ENCODE results near the gene KRTAP5-3. TPM values are rescaled to one million over a fixed set of nuclear protein-coding genes. Genes with fewer than 3 reads are reported as not detected.

KRTAP5-3 gene
- total and polyA plus RNA-seq, 2 experiments from 2014 or later: not detected

DNA sequence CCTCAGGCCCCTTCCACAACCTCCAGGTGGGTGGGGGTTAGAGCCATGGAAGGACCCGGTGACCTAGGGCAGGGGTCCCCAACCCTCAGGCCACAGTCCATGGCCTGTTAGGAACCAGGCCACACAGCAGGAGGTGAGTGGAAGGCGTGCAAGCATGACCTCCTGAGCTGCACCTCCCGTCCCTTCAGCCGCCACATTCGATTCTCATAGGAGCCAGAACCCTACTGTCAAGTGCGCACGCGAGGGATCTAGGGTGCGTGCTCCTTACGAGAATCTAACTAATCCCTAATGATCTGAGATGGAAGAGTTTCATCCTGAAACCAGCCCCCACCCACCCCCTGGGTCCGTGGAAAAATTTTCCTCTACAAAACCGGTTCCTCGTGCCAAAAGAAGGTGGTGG is 17.3 kb upstream of the KRTAP5-3 start:
- in situ Hi-C loops (cut with MboI): no loop called here
- TF ChIP-seq EZH2 (IDR thresholded peaks at IDR 0.05; ENCODE audit: insufficient read depth, poor library complexity, severe bottlenecking): no peak
- TF ChIP-seq EZH2phosphoT487 (IDR thresholded peaks at IDR 0.05; ENCODE audit: insufficient read depth, low read depth): no peak
- Histone ChIP-seq H3K27me3 (replicated peaks; ENCODE audit: insufficient read depth) (peaks cover 64% of the 10 kb centered on the region), H3K9ac (no peak overlapping the region), H3K9me2 (ENCODE audit: insufficient read depth) (no peaks in the 10 kb centered on the region), H3K79me2 (ENCODE audit: insufficient read depth) (no peaks in the 10 kb centered on the region), H4K20me1 (ENCODE audit: insufficient read depth) (no peaks in the 10 kb centered on the region), H3K4me2 (ENCODE audit: unreplicated experiment) (no peak overlapping the region), H2AFZ (no peak overlapping the region), H3K36me3 (ENCODE audit: low read depth) (no peaks in the 10 kb centered on the region), H3K9me3 (ENCODE audit: low read depth) (no peaks in the 10 kb centered on the region), H3K4me1 (ENCODE audit: insufficient read depth) (no peaks in the 10 kb centered on the region), H3F3A (ENCODE audit: insufficient read depth) (no peaks in the 10 kb centered on the region), H3K27ac (no peak overlapping the region), H3K4me3 (no peak overlapping the region)
- WGBS, 2 experiments (ENCODE audit: low coverage in 1 of 2, low lambda C conversion rate in 2 of 2, missing lambda C conversion rate in 2 of 2): 55 to 59% methylated on average over 12 to 13 of the region's 13 CpGs
- no peak for DNase-seq

DNA sequence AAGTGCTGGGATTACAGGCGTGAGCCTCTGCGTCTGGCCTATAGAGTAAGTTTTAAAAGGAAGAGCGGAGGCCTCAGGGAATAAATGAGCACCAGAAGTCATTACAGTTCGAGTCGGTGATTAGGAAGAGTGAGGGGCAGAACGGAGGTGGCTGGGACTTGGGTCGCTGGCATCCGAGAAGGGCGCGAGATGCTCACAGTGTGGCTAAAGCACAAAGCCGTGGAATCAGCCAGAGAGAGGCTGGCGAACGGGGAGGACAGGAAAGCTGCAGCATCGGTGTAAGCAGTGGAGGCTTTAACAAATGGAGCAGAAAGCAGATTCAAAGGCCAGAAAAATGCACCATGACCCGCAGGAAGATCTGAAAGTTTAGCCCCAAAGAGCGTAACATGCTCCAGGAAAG is 16.4 kb upstream of the KRTAP5-3 start:
- Histone ChIP-seq H3K9ac (no peak overlapping the region), H3K27ac (no peak overlapping the region), H3K4me2 (ENCODE audit: unreplicated experiment) (no peak overlapping the region), H3K9me2 (ENCODE audit: insufficient read depth) (no peaks in the 10 kb centered on the region), H3K9me3 (ENCODE audit: low read depth) (no peaks in the 10 kb centered on the region), H3K79me2 (ENCODE audit: insufficient read depth) (no peaks in the 10 kb centered on the region), H3K4me1 (ENCODE audit: insufficient read depth) (no peaks in the 10 kb centered on the region), H2AFZ (no peak overlapping the region), H3F3A (ENCODE audit: insufficient read depth) (no peaks in the 10 kb centered on the region), H3K4me3 (no peak overlapping the region), H3K36me3 (ENCODE audit: low read depth) (no peaks in the 10 kb centered on the region), H4K20me1 (ENCODE audit: insufficient read depth) (no peaks in the 10 kb centered on the region), H3K27me3 (replicated peaks; ENCODE audit: insufficient read depth) (peaks cover 65% of the 10 kb centered on the region)
- DNase-seq: no peak
- WGBS, 2 experiments (ENCODE audit: low coverage in 1 of 2, low lambda C conversion rate in 2 of 2, missing lambda C conversion rate in 2 of 2): 60% methylated on average over 16 of the region's 16 CpGs
- in situ Hi-C loops (cut with MboI): no loop called here
- no peak for TF ChIP-seq EZH2 (IDR thresholded peaks at IDR 0.05; ENCODE audit: insufficient read depth, poor library complexity, severe bottlenecking)
- no peak for TF ChIP-seq EZH2phosphoT487 (IDR thresholded peaks at IDR 0.05; ENCODE audit: insufficient read depth, low read depth)

DNA sequence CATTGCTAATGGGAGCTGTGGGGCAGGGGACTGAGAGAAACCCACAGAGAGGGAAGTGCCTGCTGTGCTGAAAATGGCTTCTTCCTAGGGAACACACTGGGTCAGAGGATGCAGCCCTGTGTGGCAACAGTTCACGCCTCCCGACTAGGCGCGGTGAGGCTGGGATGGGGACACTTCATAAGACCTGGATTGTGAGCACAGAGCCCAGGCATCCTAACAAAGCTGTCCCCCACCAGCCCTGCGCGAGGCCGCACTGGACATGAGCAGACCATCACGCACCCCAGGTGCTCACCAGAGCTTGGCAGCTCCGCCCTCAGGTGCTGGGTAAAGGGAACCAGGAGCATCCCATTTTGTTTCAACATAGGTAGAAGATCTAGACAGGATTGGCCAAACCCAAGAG is 15.5 kb upstream of the KRTAP5-3 start:
- Histone ChIP-seq H4K20me1 (ENCODE audit: insufficient read depth) (no peaks in the 10 kb centered on the region), H3K27me3 (replicated peaks; ENCODE audit: insufficient read depth) (peaks cover 61% of the 10 kb centered on the region), H3K4me2 (ENCODE audit: unreplicated experiment) (no peak overlapping the region), H3F3A (ENCODE audit: insufficient read depth) (no peaks in the 10 kb centered on the region), H2AFZ (no peak overlapping the region), H3K79me2 (ENCODE audit: insufficient read depth) (no peaks in the 10 kb centered on the region), H3K9me3 (ENCODE audit: low read depth) (no peaks in the 10 kb centered on the region), H3K36me3 (ENCODE audit: low read depth) (no peaks in the 10 kb centered on the region), H3K4me1 (ENCODE audit: insufficient read depth) (no peaks in the 10 kb centered on the region), H3K9me2 (ENCODE audit: insufficient read depth) (no peaks in the 10 kb centered on the region), H3K4me3 (no peak overlapping the region), H3K27ac (no peak overlapping the region), H3K9ac (no peak overlapping the region)
- WGBS, 2 experiments (ENCODE audit: low coverage in 1 of 2, low lambda C conversion rate in 2 of 2, missing lambda C conversion rate in 2 of 2): 42 to 47% methylated on average over 9 of the region's 9 CpGs
- DNase-seq: no peak
- in situ Hi-C loops (cut with MboI): no loop called here
- TF ChIP-seq EZH2 (IDR thresholded peaks at IDR 0.05; ENCODE audit: insufficient read depth, poor library complexity, severe bottlenecking) (no peak), EZH2phosphoT487 (IDR thresholded peaks at IDR 0.05; ENCODE audit: insufficient read depth, low read depth) (no peak)

DNA sequence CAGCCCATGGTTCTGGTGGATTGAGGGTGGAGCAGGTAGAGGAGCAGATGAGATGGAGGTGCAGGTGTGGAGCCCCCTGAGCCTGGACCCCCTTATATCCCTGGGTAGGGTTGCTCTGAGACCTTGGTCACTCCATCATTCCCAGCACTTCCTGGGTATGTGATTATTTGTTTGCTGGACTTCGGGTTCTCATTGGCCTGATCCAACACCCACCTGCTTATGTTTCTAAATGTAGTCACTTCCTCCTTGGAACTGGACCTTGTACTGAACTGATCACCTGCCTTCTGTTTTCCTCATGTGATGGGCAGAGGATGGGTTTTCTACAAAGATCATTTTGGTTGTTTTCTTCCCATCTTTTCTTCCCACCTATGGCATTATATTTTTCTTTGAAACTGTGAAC is 13.8 kb upstream of the KRTAP5-3 start, which contains the start of gene KRTAP5-4:
KRTAP5-4 (minus strand) TSS at position 53 of the 400 bp plus-strand sequence; CDS start at position 8, 45 bp downstream.
- no peaks in the 10 kb centered on the region for H3K9me2 ChIP-seq (ENCODE audit: insufficient read depth)
- no peaks in the 10 kb centered on the region for H4K20me1 ChIP-seq (ENCODE audit: insufficient read depth)
- TF ChIP-seq EZH2phosphoT487 (IDR thresholded peaks at IDR 0.05; ENCODE audit: insufficient read depth, low read depth) (no peak), EZH2 (IDR thresholded peaks at IDR 0.05; ENCODE audit: insufficient read depth, poor library complexity, severe bottlenecking) (no peak)
- in situ Hi-C loops (cut with MboI): no loop called here
- no peak within 1 kb of the TSS for H3K4me3 ChIP-seq
- 41 to 44% methylated on average over 1 of the region's 1 CpG for WGBS, 2 experiments (ENCODE audit: low coverage in 1 of 2, low lambda C conversion rate in 2 of 2, missing lambda C conversion rate in 2 of 2)
- no peaks in the 10 kb centered on the region for H3F3A ChIP-seq (ENCODE audit: insufficient read depth)
- H3K27ac ChIP-seq: no peak within 1 kb of the TSS
- no peak within 1 kb of the TSS for H2AFZ ChIP-seq
- no peaks in the 10 kb centered on the region for H3K79me2 ChIP-seq (ENCODE audit: insufficient read depth)
- H3K9ac ChIP-seq: no peak within 1 kb of the TSS
- H3K4me1 ChIP-seq (ENCODE audit: insufficient read depth): no peaks in the 10 kb centered on the region
- DNase-seq: no peak
- H3K9me3 ChIP-seq (ENCODE audit: low read depth): no peaks in the 10 kb centered on the region
- peaks cover 57% of the 10 kb centered on the region for H3K27me3 ChIP-seq (replicated peaks; ENCODE audit: insufficient read depth)
- H3K4me2 ChIP-seq (ENCODE audit: unreplicated experiment): no peak within 1 kb of the TSS
- no peaks in the 10 kb centered on the region for H3K36me3 ChIP-seq (ENCODE audit: low read depth)

DNA sequence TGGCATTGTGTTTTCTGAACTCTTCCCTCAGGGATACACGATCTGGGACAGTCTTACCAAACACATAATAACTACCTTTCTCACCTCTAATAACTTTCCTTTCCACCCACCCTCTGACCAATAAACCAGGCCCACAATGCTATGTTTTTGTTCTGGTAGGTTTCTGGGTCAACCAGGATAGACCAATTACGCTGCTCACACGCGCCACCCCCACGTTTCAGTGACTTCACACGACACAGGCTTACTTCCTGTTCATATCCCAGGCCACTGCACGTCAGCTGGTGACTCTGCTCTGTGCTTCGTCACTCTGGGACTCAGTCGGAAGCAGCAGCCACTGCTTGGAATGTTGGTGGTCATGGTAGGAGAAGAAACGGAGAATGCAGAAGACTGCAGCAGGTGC is 11.2 kb upstream of the KRTAP5-3 start:
- H3K9ac ChIP-seq: no peak overlapping the region
- no peak overlapping the region for H3K4me3 ChIP-seq
- H3K36me3 ChIP-seq (ENCODE audit: low read depth): no peaks in the 10 kb centered on the region
- H3K4me2 ChIP-seq (ENCODE audit: unreplicated experiment): no peak overlapping the region
- H2AFZ ChIP-seq: no peak overlapping the region
- no peaks in the 10 kb centered on the region for H3K79me2 ChIP-seq (ENCODE audit: insufficient read depth)
- H3K4me1 ChIP-seq (ENCODE audit: insufficient read depth): no peaks in the 10 kb centered on the region
- no peaks in the 10 kb centered on the region for H4K20me1 ChIP-seq (ENCODE audit: insufficient read depth)
- H3K27ac ChIP-seq: no peak overlapping the region
- TF ChIP-seq EZH2phosphoT487 (IDR thresholded peaks at IDR 0.05; ENCODE audit: insufficient read depth, low read depth) (no peak), EZH2 (IDR thresholded peaks at IDR 0.05; ENCODE audit: insufficient read depth, poor library complexity, severe bottlenecking) (no peak)
- DNase-seq: peak; percentile 34
- in situ Hi-C loops (cut with MboI): no loop called here
- H3K9me2 ChIP-seq (ENCODE audit: insufficient read depth): no peaks in the 10 kb centered on the region
- WGBS, 2 experiments (ENCODE audit: low coverage in 1 of 2, low lambda C conversion rate in 2 of 2, missing lambda C conversion rate in 2 of 2): 26 to 33% methylated on average over 10 of the region's 10 CpGs
- H3K9me3 ChIP-seq (ENCODE audit: low read depth): no peaks in the 10 kb centered on the region
- H3F3A ChIP-seq (ENCODE audit: insufficient read depth): no peaks in the 10 kb centered on the region
- H3K27me3 ChIP-seq (replicated peaks; ENCODE audit: insufficient read depth): peaks cover 45% of the 10 kb centered on the region
